ENCODE data around the gene EZR. TPM values are rescaled to one million over a fixed set of nuclear protein-coding genes. Genes with fewer than 3 reads are reported as not detected.

Gene EZR
- total and polyA plus RNA-seq, 9 of the 15 experiments (the other 6 are each of a cell fraction or from before 2014, with no cell fraction given) = 36.5 to 162 (median 104) TPM

- TF ChIP-seq ZNF589 (CRISPR knock-in tag; IDR thresholded peaks at IDR 0.05; ENCODE audit: low read depth) = peak; percentile 48; the same call in 1 of the 2 replicates
- TF ChIP-seq YY1 (IDR thresholded peaks at IDR 0.05; ENCODE audit: borderline replicate concordance in 1 of 3, control insufficient read depth in 1 of 3, extremely low read depth in 1 of 3, insufficient read depth in 3 of 3, insufficient read length in 1 of 3, insufficient replicate concordance in 2 of 3, low read depth in 1 of 3, low read length in 2 of 3) = peak in 1 of 3 experiments; percentile 22
- no peak for TF ChIP-seq ZNF41 (CRISPR knock-in tag; conservative IDR thresholded peaks at IDR 0.05)
- TF ChIP-seq BRD9 (IDR thresholded peaks at IDR 0.05; ENCODE audit: low read depth, partially characterized antibody) = no peak
- TF ChIP-seq, protein P1, sequence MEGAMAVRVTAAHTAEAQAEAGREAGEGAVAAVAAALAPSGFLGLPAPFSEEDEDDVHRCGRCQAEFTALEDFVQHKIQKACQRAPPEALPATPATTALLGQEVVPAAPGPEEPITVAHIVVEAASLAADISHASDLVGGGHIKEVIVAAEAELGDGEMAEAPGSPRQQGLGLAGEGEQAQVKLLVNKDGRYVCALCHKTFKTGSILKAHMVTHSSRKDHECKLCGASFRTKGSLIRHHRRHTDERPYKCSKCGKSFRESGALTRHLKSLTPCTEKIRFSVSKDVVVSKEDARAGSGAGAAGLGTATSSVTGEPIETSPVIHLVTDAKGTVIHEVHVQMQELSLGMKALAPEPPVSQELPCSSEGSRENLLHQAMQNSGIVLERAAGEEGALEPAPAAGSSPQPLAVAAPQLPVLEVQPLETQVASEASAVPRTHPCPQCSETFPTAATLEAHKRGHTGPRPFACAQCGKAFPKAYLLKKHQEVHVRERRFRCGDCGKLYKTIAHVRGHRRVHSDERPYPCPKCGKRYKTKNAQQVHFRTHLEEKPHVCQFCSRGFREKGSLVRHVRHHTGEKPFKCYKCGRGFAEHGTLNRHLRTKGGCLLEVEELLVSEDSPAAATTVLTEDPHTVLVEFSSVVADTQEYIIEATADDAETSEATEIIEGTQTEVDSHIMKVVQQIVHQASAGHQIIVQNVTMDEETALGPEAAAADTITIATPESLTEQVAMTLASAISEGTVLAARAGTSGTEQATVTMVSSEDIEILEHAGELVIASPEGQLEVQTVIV (CRISPR knock-in tag; IDR thresholded peaks at IDR 0.05; ENCODE audit: borderline replicate concordance) = no peak
- TF ChIP-seq ARHGAP35 (IDR thresholded peaks at IDR 0.05; ENCODE audit: partially characterized antibody) = no peak
- TF ChIP-seq CBFA2T3 (IDR thresholded peaks at IDR 0.05) = peak; percentile 95
- TF ChIP-seq ZKSCAN1 (IDR thresholded peaks at IDR 0.05; ENCODE audit: low read depth, low read length) = peak; percentile 79
- 0 out of 2 replicates have a peak, but pooled peaks have one; percentile 16 for TF ChIP-seq JUN (IDR thresholded peaks at IDR 0.05; ENCODE audit: borderline replicate concordance, low read depth, low read length)
- peak; percentile 74; the same call in 1 of the 2 replicates for TF ChIP-seq JUN (CRISPR knock-in tag; IDR thresholded peaks at IDR 0.05; ENCODE audit: borderline replicate concordance)
- TF ChIP-seq, protein P2, sequence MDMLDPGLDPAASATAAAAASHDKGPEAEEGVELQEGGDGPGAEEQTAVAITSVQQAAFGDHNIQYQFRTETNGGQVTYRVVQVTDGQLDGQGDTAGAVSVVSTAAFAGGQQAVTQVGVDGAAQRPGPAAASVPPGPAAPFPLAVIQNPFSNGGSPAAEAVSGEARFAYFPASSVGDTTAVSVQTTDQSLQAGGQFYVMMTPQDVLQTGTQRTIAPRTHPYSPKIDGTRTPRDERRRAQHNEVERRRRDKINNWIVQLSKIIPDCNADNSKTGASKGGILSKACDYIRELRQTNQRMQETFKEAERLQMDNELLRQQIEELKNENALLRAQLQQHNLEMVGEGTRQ (CRISPR knock-in tag; IDR thresholded peaks at IDR 0.05) = peak; percentile 73
- no peak for TF ChIP-seq HDGF (IDR thresholded peaks at IDR 0.05)
- TF ChIP-seq RFX1 (IDR thresholded peaks at IDR 0.05) = no peak
- peak; percentile 78 for TF ChIP-seq AFF4 (CRISPR knock-in tag; IDR thresholded peaks at IDR 0.05)
- TF ChIP-seq FOXA3 (CRISPR knock-in tag; conservative IDR thresholded peaks at IDR 0.05 in 1 of 2, IDR thresholded peaks at IDR 0.05 in 1 of 2) = 0 out of 4 replicates have a peak, but pooled peaks of 1 of the 2 experiments have one; percentile 41
- TF ChIP-seq CEBPG (CRISPR knock-in tag; IDR thresholded peaks at IDR 0.05) = peak; percentile 43; the same call in 1 of the 2 replicates
- no peak for TF ChIP-seq CEBPG (tag; conservative IDR thresholded peaks at IDR 0.05 in 1 of 2, IDR thresholded peaks at IDR 0.05 in 1 of 2)
These were observed 2.1 kb downstream of the EZR start (continued) for GRCh38 chr6:158816803-158817727.
